HepG2 (cell line): ENCODE results near the gene EIF3A. TPM values are rescaled to one million over a fixed set of nuclear protein-coding genes. Genes with fewer than 3 reads are reported as not detected.

ENCODE experiments used
- ARID2 ChIP-seq: sonication (generic); formaldehyde crosslinking; IDR thresholded peaks from 2 replicates; pipeline ENCODE4 v1.8.1; 2022; ENCODE audit warnings: mild to moderate bottlenecking, missing genetic modification reagents, borderline replicate concordance
- ELF4 ChIP-seq: sonication (generic); formaldehyde crosslinking; IDR thresholded peaks from 2 replicates; pipeline ENCODE4 v1.5.0; 2020; ENCODE audit warnings: missing genetic modification reagents, mild to moderate bottlenecking, moderate library complexity, borderline replicate concordance
- GATAD1 ChIP-seq: IDR thresholded peaks from 2 replicates; pipeline ENCODE4 v1.6.1; 2016; ENCODE audit warnings: missing genetic modification reagents, missing compliant biosample characterization
- HIVEP1 ChIP-seq: sonication (generic); formaldehyde crosslinking; IDR thresholded peaks from 2 replicates; pipeline ENCODE4 v1.4.0; 2020; ENCODE audit warnings: mild to moderate bottlenecking, missing genetic modification reagents
- HOXA9 ChIP-seq: sonication (generic); formaldehyde crosslinking; IDR thresholded peaks from 2 replicates; pipeline ENCODE4 v1.8.1; 2022; ENCODE audit warnings: missing genetic modification reagents, mild to moderate bottlenecking, moderate library complexity, borderline replicate concordance
- HOXD1 ChIP-seq: sonication (generic); formaldehyde crosslinking; IDR thresholded peaks from 2 replicates; pipeline ENCODE4 v1.5.0; 2020; ENCODE audit warnings: missing genetic modification reagents
- KDM2A ChIP-seq: sonication (generic); formaldehyde crosslinking; IDR thresholded peaks from 2 replicates; pipeline ENCODE4 v1.4.0; 2020; ENCODE audit warnings: low read depth, missing genetic modification reagents, borderline replicate concordance
- KMT2B ChIP-seq: IDR thresholded peaks from 2 replicates; pipeline ENCODE4 v1.6.1; 2016; ENCODE audit warnings: missing genetic modification reagents, missing compliant biosample characterization
- MTA1 ChIP-seq: sonication (generic); formaldehyde crosslinking; IDR thresholded peaks from 2 replicates; pipeline ENCODE4 v1.4.0; 2020; ENCODE audit warnings: missing genetic modification reagents, mild to moderate bottlenecking, borderline replicate concordance
- NR2C2 ChIP-seq: sonication (generic); formaldehyde crosslinking; IDR thresholded peaks from 2 replicates; pipeline ENCODE4 v1.4.0; 2020; ENCODE audit warnings: missing genetic modification reagents, mild to moderate bottlenecking, moderate library complexity, borderline replicate concordance
- PAF1 ChIP-seq: IDR thresholded peaks from 2 replicates; pipeline ENCODE4 v1.6.1; 2016; ENCODE audit warnings: missing genetic modification reagents, missing compliant biosample characterization
- RBAK ChIP-seq: sonication (generic); formaldehyde crosslinking; IDR thresholded peaks from 2 replicates; pipeline ENCODE4 v1.5.1; 2020; ENCODE audit warnings: mild to moderate bottlenecking, missing genetic modification reagents
- REPIN1 ChIP-seq: sonication (generic); formaldehyde crosslinking; IDR thresholded peaks from 2 replicates; pipeline ENCODE4 v1.8.0; 2022; ENCODE audit warnings: missing genetic modification reagents, low read depth, mild to moderate bottlenecking, borderline replicate concordance
- STAT5B ChIP-seq: sonication (generic); formaldehyde crosslinking; IDR thresholded peaks from 2 replicates; pipeline ENCODE4 v1.4.0; 2020; ENCODE audit warnings: missing genetic modification reagents
- TAF1 ChIP-seq: sonication (generic); formaldehyde crosslinking; IDR thresholded peaks from 2 replicates; pipeline ENCODE4 v1.4.0; 2020; ENCODE audit warnings: missing genetic modification reagents
- U2AF2 ChIP-seq: fragments of 200-400 bp; formaldehyde crosslinking; IDR thresholded peaks from 2 replicates; pipeline ENCODE4 v1.6.1; 2017; ENCODE audit warnings: low read depth, mild to moderate bottlenecking, low read length
- ZBTB7A ChIP-seq: sonication (generic); formaldehyde crosslinking; IDR thresholded peaks from 2 replicates; pipeline ENCODE4 v1.8.0; 2022; ENCODE audit warnings: mild to moderate bottlenecking, missing genetic modification reagents
- ZKSCAN8 ChIP-seq: IDR thresholded peaks from 2 replicates; pipeline ENCODE4 v1.6.1; 2016; ENCODE audit warnings: borderline replicate concordance, missing genetic modification reagents, missing compliant biosample characterization
- ZNF296 ChIP-seq: sonication (generic); formaldehyde crosslinking; conservative IDR thresholded peaks from 2 replicates; pipeline ENCODE4 v1.5.0; 2020; ENCODE audit warnings: mild to moderate bottlenecking, missing genetic modification reagents
- ZNF644 ChIP-seq: IDR thresholded peaks from 2 replicates; pipeline ENCODE4 v1.6.1; 2016; ENCODE audit warnings: low read depth
- ZZZ3 ChIP-seq: sonication (generic); formaldehyde crosslinking; IDR thresholded peaks from 2 replicates; pipeline ENCODE4 v1.4.0; 2020; ENCODE audit warnings: missing genetic modification reagents, mild to moderate bottlenecking, borderline replicate concordance
- polyA plus RNA-seq, 8 experiments: library from polyadenylated mRNA; depleted of rRNA in 3 of 8; stranded (reverse) in 7 of 8; unstranded in 1 of 8; fragments of >200 nt; fragmentation: Illumina TruSeq in 4 of 8; extraction: Trizol in 4 of 8; gene quantifications; 2 replicates each; pipeline versions ENCODE4 v1.2.1 to v1.2.3, GENCODE V29; 2011 to 2016; ENCODE audit warnings: low read depth in 4 of 8, missing spikeins in 1 of 8, mixed read lengths in 1 of 8; ENCODE audit not compliant: insufficient read depth in 1 of 8
- total RNA-seq, 5 experiments: library from RNA; depleted of rRNA; stranded (reverse); fragments of >200 nt; fragmentation: Illumina TruSeq; extraction: Trizol; gene quantifications; 2 replicates each; pipeline ENCODE4 v1.2.3, GENCODE V29; 2016; ENCODE audit warnings: low read depth in 1 of 5
- TF ChIP-seq, protein P1 (sequence below), 2 experiments: fragments of 450-650 bp in 1 of 2; sonication (generic) in 1 of 2; formaldehyde crosslinking in 1 of 2; IDR thresholded peaks; 2 replicates each; pipeline versions ENCODE4 v1.6.1 to v1.8.0; 2016 to 2022; ENCODE audit warnings: antibody characterized with exemption in 1 of 2, mild to moderate bottlenecking in 1 of 2, missing genetic modification reagents in 1 of 2

EIF3A gene
- total and polyA plus RNA-seq, 2 of the 13 experiments (the other 11 are each of a cell fraction or from before 2014, with no cell fraction given): 25.6 to 117 TPM

DNA sequence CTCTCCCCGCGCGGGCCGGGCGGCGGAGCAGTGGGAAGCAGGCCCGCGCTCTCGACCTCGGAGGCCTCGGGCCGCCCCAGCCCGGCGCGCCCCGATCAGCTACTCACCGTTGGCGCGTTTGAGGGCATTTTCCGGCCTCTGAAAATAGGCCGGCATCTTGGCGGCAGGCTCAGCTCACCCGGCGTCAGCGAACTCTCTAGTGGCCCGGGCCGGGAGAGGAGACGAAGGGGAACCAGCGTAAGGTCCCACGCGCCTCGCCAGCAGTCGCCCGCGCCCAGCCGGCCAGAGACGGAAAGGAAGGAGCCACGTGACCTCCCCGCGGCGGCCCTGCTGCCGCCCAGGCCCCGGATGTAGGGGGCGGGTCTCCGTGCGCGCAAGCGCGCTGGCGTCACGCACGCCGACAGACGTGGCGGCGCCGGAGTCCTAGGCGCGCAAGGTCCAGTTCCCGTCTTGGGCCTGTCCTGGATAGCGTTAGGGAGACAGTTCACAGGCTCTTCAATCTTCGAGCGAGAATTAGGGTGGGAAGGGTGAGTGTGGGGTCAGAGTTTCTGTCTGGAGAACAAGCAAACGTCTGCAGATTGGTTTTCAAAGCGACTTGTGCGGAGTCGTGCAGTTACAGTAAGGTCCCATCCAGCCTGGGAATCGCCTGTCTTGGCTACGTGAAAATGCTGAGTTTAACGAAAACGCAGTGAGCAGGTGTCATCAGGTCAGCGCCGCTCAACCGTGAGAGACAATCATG lies at the start of gene EIF3A (continued):
- TF ChIP-seq ZBTB7A (CRISPR knock-in tag) (no peak), HOXA9 (CRISPR knock-in tag) (peak; percentile 56; the same call in 1 of the 2 replicates), ZNF644 (CRISPR knock-in tag) (no peak), HOXD1 (CRISPR knock-in tag) (peak; percentile 45), HIVEP1 (CRISPR knock-in tag) (peak; percentile 34; the same call in 1 of the 2 replicates), U2AF2 (no peak), REPIN1 (peak; percentile 34; the same call in 1 of the 2 replicates), ZNF296 (no peak), RBAK (no peak), STAT5B (CRISPR knock-in tag) (peak; percentile 37; the same call in 1 of the 2 replicates), MTA1 (CRISPR knock-in tag) (no peak), ZZZ3 (CRISPR knock-in tag) (peak; percentile 75; the same call in 1 of the 2 replicates), KMT2B (CRISPR knock-in tag) (peak; percentile 65; the same call in 1 of the 2 replicates), TAF1 (CRISPR knock-in tag) (peak; percentile 99), ELF4 (peak; percentile 70; the same call in 1 of the 2 replicates), KDM2A (CRISPR knock-in tag) (peak; percentile 77; the same call in 1 of the 2 replicates), ZKSCAN8 (CRISPR knock-in tag) (peak; percentile 66; the same call in 1 of the 2 replicates), PAF1 (CRISPR knock-in tag) (no peak), ARID2 (CRISPR knock-in tag) (peak; percentile 77; the same call in 1 of the 2 replicates), GATAD1 (CRISPR knock-in tag) (peak; percentile 85), NR2C2 (CRISPR knock-in tag) (peak; percentile 45; the same call in 1 of the 2 replicates)
- TF ChIP-seq, protein P1, sequence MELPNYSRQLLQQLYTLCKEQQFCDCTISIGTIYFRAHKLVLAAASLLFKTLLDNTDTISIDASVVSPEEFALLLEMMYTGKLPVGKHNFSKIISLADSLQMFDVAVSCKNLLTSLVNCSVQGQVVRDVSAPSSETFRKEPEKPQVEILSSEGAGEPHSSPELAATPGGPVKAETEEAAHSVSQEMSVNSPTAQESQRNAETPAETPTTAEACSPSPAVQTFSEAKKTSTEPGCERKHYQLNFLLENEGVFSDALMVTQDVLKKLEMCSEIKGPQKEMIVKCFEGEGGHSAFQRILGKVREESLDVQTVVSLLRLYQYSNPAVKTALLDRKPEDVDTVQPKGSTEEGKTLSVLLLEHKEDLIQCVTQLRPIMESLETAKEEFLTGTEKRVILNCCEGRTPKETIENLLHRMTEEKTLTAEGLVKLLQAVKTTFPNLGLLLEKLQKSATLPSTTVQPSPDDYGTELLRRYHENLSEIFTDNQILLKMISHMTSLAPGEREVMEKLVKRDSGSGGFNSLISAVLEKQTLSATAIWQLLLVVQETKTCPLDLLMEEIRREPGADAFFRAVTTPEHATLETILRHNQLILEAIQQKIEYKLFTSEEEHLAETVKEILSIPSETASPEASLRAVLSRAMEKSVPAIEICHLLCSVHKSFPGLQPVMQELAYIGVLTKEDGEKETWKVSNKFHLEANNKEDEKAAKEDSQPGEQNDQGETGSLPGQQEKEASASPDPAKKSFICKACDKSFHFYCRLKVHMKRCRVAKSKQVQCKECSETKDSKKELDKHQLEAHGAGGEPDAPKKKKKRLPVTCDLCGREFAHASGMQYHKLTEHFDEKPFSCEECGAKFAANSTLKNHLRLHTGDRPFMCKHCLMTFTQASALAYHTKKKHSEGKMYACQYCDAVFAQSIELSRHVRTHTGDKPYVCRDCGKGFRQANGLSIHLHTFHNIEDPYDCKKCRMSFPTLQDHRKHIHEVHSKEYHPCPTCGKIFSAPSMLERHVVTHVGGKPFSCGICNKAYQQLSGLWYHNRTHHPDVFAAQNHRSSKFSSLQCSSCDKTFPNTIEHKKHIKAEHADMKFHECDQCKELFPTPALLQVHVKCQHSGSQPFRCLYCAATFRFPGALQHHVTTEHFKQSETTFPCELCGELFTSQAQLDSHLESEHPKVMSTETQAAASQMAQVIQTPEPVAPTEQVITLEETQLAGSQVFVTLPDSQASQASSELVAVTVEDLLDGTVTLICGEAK (IDR thresholded peaks at IDR 0.05): no peak
- TF ChIP-seq, protein P1 (CRISPR knock-in tag; IDR thresholded peaks at IDR 0.05): 0 out of 2 replicates have a peak, but pooled peaks have one; percentile 17
